Thymus (tissue), 11 donors: ENCODE measurements around the gene NCOA1. TPM values are rescaled to one million over a fixed set of nuclear protein-coding genes. Genes with fewer than 3 reads are reported as not detected.

Experiments used
- DNase-seq, 9 donors: peaks; one replicate each; pipeline ENCODE4 v3.0.0-alpha.2; 2013; ENCODE audit warnings: low spot score in 9 of 9, low read depth in 6 of 9, missing footprints in 1 of 9
- H3K27ac ChIP-seq, 2 donors: one replicate each; pipeline ENCODE4 v1.5.1; 2013; ENCODE audit warnings: control low read depth in 1 of 2, low read depth in 1 of 2, low read length in 1 of 2, mild to moderate bottlenecking in 1 of 2, moderate library complexity in 1 of 2
- H3K27me3 ChIP-seq, 2 donors: one replicate each; pipeline ENCODE4 v1.5.1; 2013; ENCODE audit warnings: low read length in 1 of 2; ENCODE audit not compliant: control insufficient read depth in 2 of 2, insufficient read depth in 1 of 2
- H3K36me3 ChIP-seq, 2 donors: one replicate each; pipeline ENCODE4 v1.5.1; 2013; ENCODE audit warnings: low read length in 1 of 2, mild to moderate bottlenecking in 1 of 2, moderate library complexity in 1 of 2; ENCODE audit not compliant: control insufficient read depth in 2 of 2, insufficient read depth in 2 of 2
- H3K4me1 ChIP-seq, 2 donors: one replicate each; pipeline ENCODE4 v1.5.1; 2013; ENCODE audit warnings: low read length in 2 of 2; ENCODE audit not compliant: control insufficient read depth in 2 of 2, insufficient read depth in 2 of 2
- H3K4me3 ChIP-seq, 2 donors: one replicate each; pipeline ENCODE4 v1.5.1; 2013; ENCODE audit warnings: low read length in 2 of 2, control low read depth in 1 of 2, mild to moderate bottlenecking in 1 of 2
- H3K9me3 ChIP-seq, 2 donors: one replicate each; pipeline ENCODE4 v1.5.1; 2013; ENCODE audit warnings: low read length in 1 of 2, mild to moderate bottlenecking in 1 of 2; ENCODE audit not compliant: control insufficient read depth in 2 of 2, insufficient read depth in 1 of 2
- WGBS: extraction: QIAGEN DNeasy Blood & Tissue Kit; methylation state at CpG from one replicate; pipeline ENCODE4 v1.1.7; 2013; 5-methylcytosine and 5-hydroxymethylcytosine counted together
- polyA plus RNA-seq: library from polyadenylated mRNA; stranded (reverse); fragments of 200-250 nt; gene quantifications from one replicate; pipeline ENCODE4 v1.2.3, GENCODE V29; 2013
- total RNA-seq: library from RNA; stranded (reverse); fragments of 120-200 nt; gene quantifications from one replicate; pipeline ENCODE4 v1.2.4, GENCODE V29; 2013
- donor health status: healthy.

The NCOA1 gene
- total and polyA plus RNA-seq, 2 donors: 12.4 to 22.3 TPM

- H3K4me3 ChIP-seq: no peak overlapping the region
- no peaks in the 10 kb centered on the region for H3K4me1 ChIP-seq
- no peak for DNase-seq
- peaks cover under 1 to 8% of the 10 kb centered on the region in 2 donors for H3K36me3 ChIP-seq
- H3K27me3 ChIP-seq: no peaks in the 10 kb centered on the region
- no peak overlapping the region for H3K27ac ChIP-seq
- no peaks in the 10 kb centered on the region for H3K9me3 ChIP-seq
Measured at GRCh38 chr2:24723665-24724064, 232.6 kb downstream of the NCOA1 start.

DNA sequence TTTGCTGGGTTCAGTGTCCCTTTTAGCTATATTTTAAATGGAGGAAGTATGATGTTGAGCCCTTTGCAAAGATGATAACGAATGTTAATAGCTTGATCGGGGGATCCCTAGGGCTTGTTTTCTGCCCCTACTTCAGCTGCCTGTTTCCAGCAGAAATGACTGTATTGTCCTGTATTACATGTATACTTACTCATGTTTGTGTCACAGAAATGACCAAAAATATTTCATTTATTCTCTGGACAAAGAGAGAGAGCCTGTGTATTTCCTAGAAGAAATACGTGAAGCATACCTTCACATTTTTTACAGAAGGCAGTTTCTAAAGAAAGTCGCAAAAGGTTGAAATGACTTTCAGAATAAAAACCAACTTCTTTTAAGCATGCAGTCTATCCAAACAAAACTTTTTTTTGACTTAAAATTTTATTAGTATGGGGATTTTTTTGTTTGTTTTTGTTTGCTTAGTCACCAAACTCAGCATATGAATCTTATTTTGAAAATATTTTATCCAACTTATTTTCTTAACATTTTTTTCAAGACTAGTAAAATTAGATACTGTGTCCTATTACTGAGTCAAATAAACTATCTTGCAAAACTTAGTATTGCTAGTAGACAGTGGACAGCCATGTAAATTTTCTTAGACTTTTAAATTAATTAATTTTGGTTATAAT, 233.2 kb downstream of the NCOA1 start:
- H3K27ac ChIP-seq: no peak overlapping the region
- H3K4me1 ChIP-seq: no peaks in the 10 kb centered on the region
- no peak for DNase-seq
- H3K27me3 ChIP-seq: no peaks in the 10 kb centered on the region
- no peak overlapping the region for H3K4me3 ChIP-seq
- peaks cover 0 to 11% of the 10 kb centered on the region in 2 donors for H3K36me3 ChIP-seq
- H3K9me3 ChIP-seq: no peaks in the 10 kb centered on the region
- WGBS: 98% methylated on average over 4 of the region's 4 CpGs

DNA sequence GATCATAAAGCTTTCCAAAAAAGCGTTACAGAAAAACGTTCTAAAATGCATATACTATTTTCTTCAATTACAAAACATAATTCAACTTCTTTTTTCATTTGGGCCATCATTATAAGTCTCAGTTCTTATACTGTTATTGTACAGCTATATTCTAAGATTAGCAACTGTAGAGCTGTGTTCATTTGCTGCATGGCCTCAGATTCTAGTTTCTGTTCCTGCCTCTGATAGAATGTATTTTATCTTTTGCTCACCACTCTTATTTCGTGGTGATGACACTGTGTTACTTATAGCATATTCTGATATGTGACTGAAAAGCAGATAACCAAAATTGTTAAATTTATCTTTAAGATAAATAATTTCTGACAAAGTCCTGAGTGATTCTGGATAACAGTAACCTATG, 234.9 kb downstream of the NCOA1 start:
- no peak overlapping the region for H3K27ac ChIP-seq
- H3K27me3 ChIP-seq: no peaks in the 10 kb centered on the region
- WGBS: 95% methylated on average over 3 of the region's 3 CpGs
- no peaks in the 10 kb centered on the region for H3K4me1 ChIP-seq
- no peaks in the 10 kb centered on the region for H3K9me3 ChIP-seq
- DNase-seq: no peak
- peaks cover 5 to 18% of the 10 kb centered on the region in 2 donors for H3K36me3 ChIP-seq
- H3K4me3 ChIP-seq: no peak overlapping the region

- Histone ChIP-seq H3K4me1 (no peaks in the 10 kb centered on the region), H3K36me3 (peaks cover 5 to 22% of the 10 kb centered on the region in 2 donors), H3K4me3 (no peak overlapping the region), H3K9me3 (no peaks in the 10 kb centered on the region), H3K27ac (no peak overlapping the region), H3K27me3 (no peaks in the 10 kb centered on the region)
- DNase-seq: no peak
- 98% methylated on average over 7 of the region's 7 CpGs for WGBS
Measured at GRCh38 chr2:24730481-24730880, 239.4 kb downstream of the NCOA1 start.

DNA sequence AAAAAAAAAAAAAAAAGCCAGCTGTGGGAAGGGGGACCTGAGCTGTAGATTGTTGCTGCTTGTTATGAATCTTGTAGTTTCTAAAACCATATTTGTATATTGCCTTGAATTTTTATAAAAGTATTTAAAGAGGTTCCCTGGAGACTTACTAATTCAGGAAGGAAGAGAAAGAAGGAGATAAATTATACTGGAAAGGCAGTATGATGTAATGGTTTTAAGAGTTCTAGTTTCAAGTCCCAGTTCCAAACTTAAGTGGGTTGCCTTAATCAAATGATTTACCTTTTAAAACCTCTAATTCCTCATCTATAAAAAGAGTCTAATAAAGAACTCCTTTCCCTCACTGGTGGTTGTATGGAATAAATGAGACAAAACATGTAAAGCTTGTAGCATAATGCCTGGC, 240.0 kb downstream of the NCOA1 start:
- peaks cover 5 to 22% of the 10 kb centered on the region in 2 donors for H3K36me3 ChIP-seq
- no peaks in the 10 kb centered on the region for H3K4me1 ChIP-seq
- DNase-seq: no peak
- H3K9me3 ChIP-seq: no peaks in the 10 kb centered on the region
- H3K27ac ChIP-seq: no peak overlapping the region
- no peaks in the 10 kb centered on the region for H3K27me3 ChIP-seq
- no peak overlapping the region for H3K4me3 ChIP-seq

- Histone ChIP-seq H3K27me3 (no peaks in the 10 kb centered on the region), H3K4me3 (no peak overlapping the region), H3K9me3 (no peaks in the 10 kb centered on the region), H3K27ac (no peak overlapping the region), H3K4me1 (no peaks in the 10 kb centered on the region), H3K36me3 (peaks cover 5 to 22% of the 10 kb centered on the region in 2 donors)
- DNase-seq: no peak
- WGBS: 99% methylated on average over 1 of the region's 1 CpG
Measured at GRCh38 chr2:24731923-24732322, 240.9 kb downstream of the NCOA1 start.

DNA sequence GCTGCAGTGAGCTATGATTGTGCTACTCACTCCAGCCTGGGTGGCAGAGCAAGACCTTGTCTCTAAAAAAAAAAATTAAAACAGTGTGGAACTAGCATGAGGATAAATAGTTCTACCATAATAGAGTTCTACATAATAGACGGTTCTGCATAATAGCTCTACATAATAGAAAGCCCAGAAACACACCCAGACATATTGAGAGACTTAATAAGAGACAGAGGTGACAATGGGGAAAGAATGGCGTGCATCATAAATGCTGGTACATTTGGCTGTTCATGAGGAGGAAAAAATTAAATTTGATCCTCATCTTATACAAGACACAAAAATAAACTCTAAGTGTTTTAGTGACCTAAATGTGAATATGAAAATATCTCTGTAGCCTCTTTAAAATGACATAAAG, 243.7 kb downstream of the NCOA1 start:
- WGBS: 95% methylated on average over 2 of the region's 2 CpGs
- H3K4me1 ChIP-seq: no peaks in the 10 kb centered on the region
- no peak overlapping the region for H3K27ac ChIP-seq
- H3K36me3 ChIP-seq: peaks cover 1 to 8% of the 10 kb centered on the region in 2 donors
- no peaks in the 10 kb centered on the region for H3K27me3 ChIP-seq
- no peak overlapping the region for H3K4me3 ChIP-seq
- H3K9me3 ChIP-seq: no peaks in the 10 kb centered on the region
- DNase-seq: no peak

- no peak overlapping the region for H3K4me3 ChIP-seq
- DNase-seq: no peak
- no peaks in the 10 kb centered on the region for H3K27me3 ChIP-seq
- H3K4me1 ChIP-seq: no peaks in the 10 kb centered on the region
- no peak overlapping the region for H3K27ac ChIP-seq
- peaks cover 8 to 11% of the 10 kb centered on the region in 2 donors for H3K36me3 ChIP-seq
- 97% methylated on average over 7 of the region's 7 CpGs for WGBS
- no peaks in the 10 kb centered on the region for H3K9me3 ChIP-seq
Measured at GRCh38 chr2:24739354-24740025, 248.4 kb downstream of the NCOA1 start.

GRCh38 chr2:24740142-24740541, 249.1 kb downstream of the NCOA1 start:
- no peak for DNase-seq
- WGBS: 97% methylated on average over 1 of the region's 1 CpG
- H3K9me3 ChIP-seq: no peaks in the 10 kb centered on the region
- peaks cover 8 to 11% of the 10 kb centered on the region in 2 donors for H3K36me3 ChIP-seq
- no peaks in the 10 kb centered on the region for H3K27me3 ChIP-seq
- H3K27ac ChIP-seq: no peak overlapping the region
- no peaks in the 10 kb centered on the region for H3K4me1 ChIP-seq
- no peak overlapping the region for H3K4me3 ChIP-seq
